Measurements from ENCODE around the gene AMIGO1.

AMIGO1 gene

DNA sequence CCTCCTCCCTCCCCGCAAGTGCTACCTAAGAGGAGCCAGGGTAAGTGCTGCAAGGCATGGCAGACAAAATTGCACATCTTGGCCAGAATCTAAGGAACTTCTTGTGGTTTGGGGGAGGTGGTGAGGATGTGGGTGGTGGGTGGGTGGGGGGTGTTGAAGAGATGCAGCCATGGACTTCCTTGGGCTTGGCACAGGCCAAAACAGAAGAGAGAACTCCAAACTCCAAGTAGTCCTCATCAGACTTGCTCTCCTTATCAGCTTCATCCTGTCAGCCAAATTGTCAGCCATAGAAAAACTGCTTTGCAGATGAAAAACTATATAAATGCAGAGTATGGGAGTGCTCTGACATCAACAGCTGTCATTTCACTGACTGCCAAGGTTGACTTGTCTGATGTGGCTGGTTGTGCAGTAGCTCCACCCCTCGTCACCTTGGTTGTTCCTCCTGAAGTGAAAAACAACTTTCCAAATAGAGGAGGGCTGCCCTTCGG lies 7.1 kb downstream of the AMIGO1 start:
- DNase-seq (ENCODE audit: low read depth in 2 of 2), result no peak

DNA sequence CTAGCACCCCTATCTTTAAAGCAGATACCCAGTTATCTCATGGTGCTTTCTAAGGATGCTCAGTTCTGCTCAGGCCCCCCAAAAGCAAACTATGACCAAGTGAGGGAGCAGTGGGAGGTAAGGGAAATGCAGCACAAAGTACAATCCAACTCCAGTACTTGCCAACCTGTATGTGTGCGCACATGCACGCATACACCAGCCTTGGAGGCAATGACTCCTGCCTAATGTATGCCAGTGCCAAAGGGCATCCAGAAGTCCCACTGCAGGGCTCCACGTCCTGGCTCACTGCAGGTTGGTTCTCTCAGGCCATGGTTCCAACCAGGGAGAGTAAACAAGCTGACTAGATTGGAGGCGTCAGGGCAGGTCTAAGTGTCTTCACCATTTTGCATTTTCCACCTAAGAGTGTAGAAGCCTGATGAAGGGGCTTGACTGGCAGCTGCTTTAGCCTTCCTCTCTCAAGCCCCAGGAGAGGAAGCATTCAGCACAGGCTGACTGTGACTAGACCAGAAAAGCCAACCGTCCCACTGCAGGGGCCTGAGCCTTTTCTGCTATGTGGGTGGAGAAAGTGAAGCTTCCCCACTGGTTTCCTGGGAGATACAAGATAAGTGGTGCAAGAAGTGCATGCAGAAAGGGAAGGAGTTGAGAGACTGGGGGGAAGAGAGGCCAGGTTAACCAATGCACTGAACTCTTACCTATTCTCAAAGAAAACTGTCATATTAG lies 7.7 kb downstream of the AMIGO1 start:
- DNase-seq (ENCODE audit: low read depth in 2 of 2), result no peak

GRCh38 chr1:109500941-109501381 lies 8.6 kb downstream of the AMIGO1 start:
- no peak for DNase-seq (ENCODE audit: low read depth in 2 of 2)

DNA sequence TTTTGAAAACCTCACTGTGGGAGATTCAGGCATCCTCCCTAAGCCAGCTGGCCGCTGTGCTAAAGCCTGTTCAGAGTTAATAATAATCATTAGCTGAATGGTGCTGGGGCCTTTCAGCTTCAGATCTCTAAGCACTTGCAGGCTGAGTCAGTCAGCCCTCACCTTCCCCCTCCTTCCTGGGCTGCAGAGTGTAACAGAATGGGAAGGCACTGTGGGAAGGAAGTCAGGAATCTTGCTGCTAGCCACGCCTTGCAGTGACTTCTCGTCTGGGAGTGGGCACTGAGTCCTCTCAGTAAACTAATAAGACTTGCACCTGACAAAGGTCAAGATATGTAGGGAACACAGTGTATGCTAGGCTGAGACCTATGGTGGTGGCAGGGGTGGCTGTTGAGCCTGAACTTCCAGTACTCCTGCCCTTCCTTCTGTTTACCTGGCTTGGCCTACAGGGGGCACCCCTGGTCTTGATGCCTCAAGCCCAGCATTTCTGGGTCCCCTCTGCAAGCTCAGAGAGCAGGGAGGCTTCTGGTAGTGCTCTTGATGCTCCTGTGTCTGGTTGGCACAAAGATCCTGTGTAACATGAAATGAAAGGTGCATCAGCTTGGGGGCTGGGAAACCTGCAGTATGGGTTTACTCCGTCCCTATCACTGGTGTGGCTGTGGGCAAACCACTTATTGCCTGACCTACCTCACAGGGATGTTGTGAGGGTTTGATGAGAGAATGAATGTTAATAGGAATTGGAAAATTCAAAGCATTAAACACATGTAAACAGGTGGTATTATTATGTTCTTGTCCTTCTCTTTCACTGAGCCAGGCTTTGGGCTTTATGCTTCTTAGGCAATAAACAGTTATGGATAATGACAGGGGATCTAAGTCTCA lies 9.6 kb downstream of the AMIGO1 start:
- DNase-seq (ENCODE audit: low read depth in 2 of 2), result peak in 1 of 2 donors; percentile 44

DNA sequence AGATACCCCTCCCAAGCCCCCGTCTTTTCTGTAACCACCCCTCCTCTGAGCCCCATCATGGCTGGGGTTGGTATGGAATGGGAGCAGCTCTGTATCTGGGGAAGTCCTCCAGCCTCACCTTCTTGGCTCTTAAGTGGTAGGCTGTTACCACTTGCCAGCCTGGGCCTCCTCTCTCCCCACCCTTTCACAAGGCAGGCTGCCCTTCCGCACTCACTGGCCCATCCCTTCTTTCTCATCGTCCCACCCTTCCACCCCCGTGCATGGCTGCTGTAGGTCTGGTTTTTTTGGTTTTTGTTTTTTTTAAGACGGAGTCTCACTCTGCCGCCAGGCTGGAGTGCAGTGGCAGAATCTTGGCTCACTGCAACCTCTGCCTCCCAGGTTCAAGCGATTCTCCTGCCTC lies 10.4 kb downstream of the AMIGO1 start:
- DNase-seq (ENCODE audit: low read depth in 2 of 2), result no peak

- DNase-seq (ENCODE audit: low read depth in 2 of 2), result no peak
These were observed 11.2 kb downstream of the AMIGO1 start for GRCh38 chr1:109498161-109498801.

DNA sequence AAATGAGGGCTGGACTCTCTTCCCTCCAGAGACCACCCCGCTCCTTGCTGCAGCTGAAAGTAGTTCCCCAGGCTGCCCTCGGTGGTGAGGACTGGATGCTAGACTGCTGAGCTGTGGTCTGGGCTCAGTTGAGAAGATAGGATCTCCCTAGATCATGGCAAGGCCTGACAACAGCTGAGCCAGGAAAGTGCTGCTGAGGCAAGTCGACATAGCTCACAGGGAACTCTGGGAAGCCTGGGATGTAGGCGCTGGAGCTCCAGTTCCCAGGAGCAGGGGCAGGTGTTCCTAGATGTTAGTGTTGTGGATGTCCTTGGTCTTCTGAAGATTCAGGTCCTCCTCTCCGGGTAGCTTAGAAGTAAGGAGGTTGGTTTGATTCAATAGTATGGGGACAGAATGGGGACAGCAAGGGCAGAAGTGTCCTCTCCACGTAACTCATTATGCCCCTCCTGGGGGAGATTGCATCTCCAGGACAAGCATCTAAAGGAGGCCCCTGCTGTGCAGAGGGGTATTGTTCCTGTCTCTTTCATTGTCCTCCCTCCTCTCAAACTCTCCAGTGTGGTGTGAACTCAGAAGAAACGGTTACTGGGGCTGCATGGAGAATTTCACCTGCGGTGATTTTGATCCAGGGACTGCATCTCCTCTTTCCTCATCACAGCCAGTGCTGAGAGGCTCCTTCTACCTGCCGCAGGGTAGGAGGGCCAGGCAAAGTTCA lies 11.9 kb downstream of the AMIGO1 start:
- DNase-seq (ENCODE audit: low read depth in 2 of 2), result no peak

DNA sequence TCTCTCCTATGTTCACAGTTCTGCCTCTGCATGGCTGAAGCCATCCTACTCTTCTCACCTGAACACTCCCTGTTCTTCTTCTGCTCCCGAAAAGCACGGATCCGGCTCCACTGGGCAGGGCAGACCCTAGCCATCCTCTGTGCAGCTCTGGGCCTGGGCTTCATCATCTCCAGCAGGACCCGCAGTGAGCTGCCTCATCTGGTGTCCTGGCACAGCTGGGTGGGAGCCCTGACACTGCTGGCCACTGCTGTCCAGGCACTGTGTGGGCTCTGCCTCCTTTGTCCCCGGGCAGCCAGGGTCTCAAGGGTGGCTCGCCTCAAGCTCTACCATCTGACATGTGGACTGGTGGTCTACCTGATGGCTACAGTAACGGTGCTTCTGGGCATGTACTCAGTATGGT lies 13.8 kb downstream of the AMIGO1 start:
- no peak for DNase-seq (ENCODE audit: low read depth in 2 of 2)

DNA sequence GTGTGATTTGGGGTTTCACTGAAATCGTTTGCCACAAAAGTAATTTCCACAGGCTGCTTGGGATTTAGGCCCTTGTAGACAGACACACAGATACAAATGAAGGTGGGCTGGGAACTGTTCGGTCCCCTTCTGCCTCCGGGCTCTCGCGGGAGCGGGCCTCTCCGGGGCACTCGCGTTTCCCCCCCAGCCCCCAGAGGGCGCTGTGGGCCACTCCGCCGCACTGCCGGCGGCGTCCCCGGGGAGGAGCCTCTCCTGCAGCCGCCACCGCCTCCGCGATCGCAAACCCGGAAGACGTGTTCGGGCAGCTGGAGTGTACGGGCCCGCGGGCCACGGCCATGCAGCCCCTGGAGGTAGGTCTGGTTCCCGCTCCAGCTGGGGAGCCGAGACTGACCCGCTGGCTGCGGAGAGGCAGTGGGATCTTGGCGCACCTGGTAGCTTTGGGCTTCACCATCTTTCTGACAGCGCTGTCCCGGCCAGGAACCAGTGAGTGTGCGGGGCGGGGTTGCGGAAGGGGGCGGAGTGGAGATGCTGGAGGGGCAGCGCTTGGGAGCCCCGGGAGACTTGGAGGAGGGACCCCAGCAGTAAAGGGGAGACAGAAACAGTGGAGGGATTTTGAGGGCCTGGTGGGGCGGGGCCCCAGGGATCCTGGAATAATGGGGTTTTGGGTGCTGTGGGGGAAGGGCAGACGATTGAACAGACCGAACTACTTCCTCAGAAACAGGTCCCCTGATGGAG lies 15.6 kb downstream of the AMIGO1 start, which contains the start of gene CYB561D1:
Gene CYB561D1 (plus strand): TSS at position 290 of the 735 bp plus-strand sequence. CDS start 46 bp downstream, at position 336.
- peak; percentile 77 to 86 for DNase-seq (ENCODE audit: low read depth in 2 of 2)

- no peak for DNase-seq (ENCODE audit: low read depth in 2 of 2)
These were observed 16.3 kb downstream of the AMIGO1 start for GRCh38 chr1:109493227-109493626.

GRCh38 chr1:109492779-109493178 lies 16.7 kb downstream of the AMIGO1 start:
- DNase-seq (ENCODE audit: low read depth in 2 of 2), result no peak

GRCh38 chr1:109491372-109491771 lies 18.2 kb downstream of the AMIGO1 start:
- DNase-seq (ENCODE audit: low read depth in 2 of 2), result no peak

GRCh38 chr1:109490934-109491302 lies 18.6 kb downstream of the AMIGO1 start:
- DNase-seq (ENCODE audit: low read depth in 2 of 2), result no peak

DNA sequence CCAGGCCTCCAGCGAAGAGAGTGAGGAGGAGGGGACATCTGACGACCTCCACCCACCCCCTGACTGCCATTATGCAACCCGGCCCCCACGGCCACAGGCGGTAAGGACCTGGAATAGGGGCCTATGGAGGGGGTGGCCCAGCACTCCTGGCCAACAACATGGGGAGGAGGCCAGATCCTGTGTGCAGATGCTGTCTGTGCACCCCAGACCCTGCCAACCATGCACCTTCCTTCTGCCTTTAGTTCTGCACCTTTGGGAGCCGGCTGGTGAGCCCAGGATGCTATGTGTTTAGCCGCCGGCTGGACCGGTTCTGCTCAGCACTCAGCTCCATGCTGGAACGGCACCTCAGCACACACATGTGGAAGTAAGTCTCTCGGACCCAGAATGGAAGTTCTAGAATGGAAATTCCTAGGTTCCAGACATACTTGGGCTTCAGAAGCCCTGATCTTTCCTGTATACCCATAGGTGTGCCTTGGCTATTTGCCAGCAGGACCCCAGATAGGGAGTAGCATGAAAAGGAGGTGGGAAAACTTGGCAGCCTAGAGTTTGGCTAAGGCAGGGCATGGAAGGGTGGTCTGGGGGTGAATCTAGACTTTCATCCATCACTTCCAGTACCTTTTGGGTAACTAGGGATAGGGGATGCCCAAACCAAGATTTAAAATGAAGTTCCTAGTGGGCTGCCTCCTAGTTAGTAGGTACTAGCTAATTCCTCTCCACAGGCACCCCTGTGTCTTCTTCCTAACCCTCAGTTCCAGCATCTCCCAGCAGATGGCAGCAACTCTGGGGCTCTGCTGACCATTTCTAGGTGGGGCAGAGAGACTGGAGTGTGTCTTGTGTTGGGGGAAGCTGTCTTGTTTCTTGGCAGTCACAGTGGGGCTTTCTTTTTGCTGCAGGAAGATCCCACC lies 19.2 kb downstream of the AMIGO1 start:
- DNase-seq (ENCODE audit: low read depth in 2 of 2), result peak in 1 of 2 donors; percentile 61

GRCh38 chr1:109488696-109489095 lies 20.8 kb downstream of the AMIGO1 start:
- DNase-seq (ENCODE audit: low read depth in 2 of 2), result no peak

DNA sequence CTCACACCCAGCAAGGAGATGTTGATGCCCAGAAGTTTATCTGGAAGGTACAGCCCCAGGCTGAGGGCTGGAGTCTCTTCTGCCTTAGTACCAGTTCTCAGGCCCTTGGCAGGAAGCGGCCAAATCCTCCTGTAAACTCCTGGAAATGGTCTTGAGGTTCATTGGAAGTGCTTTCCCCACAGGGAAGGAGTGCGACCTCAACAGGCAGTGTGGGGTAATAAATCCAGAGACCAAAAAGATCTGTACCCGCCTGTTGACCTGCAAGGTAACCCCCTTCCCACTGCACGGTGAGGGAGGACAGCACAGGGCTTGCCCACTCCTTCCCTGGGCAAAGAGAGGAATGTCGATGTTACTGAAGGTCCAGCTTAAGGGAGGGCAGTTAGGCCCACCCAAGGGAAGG lies 21.3 kb downstream of the AMIGO1 start:
- DNase-seq (ENCODE audit: low read depth in 2 of 2), result no peak

DNA sequence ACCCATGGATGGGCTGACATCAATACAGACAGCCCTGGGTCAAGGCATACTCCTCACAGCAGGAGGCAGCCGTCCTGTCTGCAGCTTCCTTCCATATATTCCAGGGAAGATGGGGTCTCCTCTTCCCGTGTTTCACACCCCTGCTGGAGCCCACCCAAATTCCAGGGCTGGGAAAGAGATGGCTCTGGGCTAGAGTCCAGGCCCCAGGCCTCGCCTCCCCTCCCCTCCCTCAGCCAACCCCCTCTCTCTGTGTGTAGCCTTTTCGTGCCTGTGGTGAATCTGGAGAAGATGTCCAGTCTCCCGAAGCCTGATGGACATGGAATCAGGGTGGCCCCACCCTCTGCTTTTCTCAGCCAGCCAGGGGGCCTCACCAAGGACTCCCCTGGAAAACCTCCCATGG lies 22.3 kb downstream of the AMIGO1 start:
- no peak for DNase-seq (ENCODE audit: low read depth in 2 of 2)

GRCh38 chr1:109485001-109485400 lies 24.5 kb downstream of the AMIGO1 start:
- no peak for DNase-seq (ENCODE audit: low read depth in 2 of 2)

DNA sequence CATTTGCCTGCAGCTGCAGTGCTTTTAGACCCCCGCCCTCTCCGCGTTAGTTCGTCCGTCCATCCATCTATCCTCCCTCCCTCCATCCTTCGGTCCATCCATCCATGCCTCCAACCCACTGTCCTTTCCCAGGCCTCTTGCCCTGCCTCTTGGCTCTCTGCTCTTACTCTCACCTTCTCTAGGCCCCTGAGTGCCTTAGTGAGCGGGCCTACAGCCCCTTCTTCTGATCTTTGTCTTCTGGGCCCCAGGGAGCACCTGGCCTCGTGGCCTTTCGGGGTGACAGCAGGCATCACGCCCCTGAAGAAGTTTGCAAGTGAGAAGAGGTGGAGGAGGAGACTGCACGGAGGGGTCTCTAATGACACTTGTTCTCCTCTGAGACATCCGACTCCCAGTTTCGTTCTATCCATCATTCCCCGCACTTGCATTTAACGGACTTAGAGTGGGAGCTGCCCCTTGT lies 25.0 kb downstream of the AMIGO1 start:
- DNase-seq (ENCODE audit: low read depth in 2 of 2), result no peak
